WI38 (cell line): ENCODE data around the gene RHEB.
"Not testable (repeated sequence)": the region's sequence is repeated elsewhere in the genome, so short reads cannot be mapped to it uniquely, and the experiment has no call there.

ENCODE experiments used
- H3K4me3 ChIP-seq: 2 replicates; pipeline ENCODE4 v1.5.1; 2011; ENCODE audit warnings: low read depth, mild to moderate bottlenecking, control low read depth, low read length
- TF ChIP-seq, protein P1 (sequence below): IDR thresholded peaks from 2 replicates; pipeline ENCODE4 v1.5.1; 2012; ENCODE audit warnings: low read depth, mild to moderate bottlenecking, control low read depth, low read length

RHEB gene

DNA sequence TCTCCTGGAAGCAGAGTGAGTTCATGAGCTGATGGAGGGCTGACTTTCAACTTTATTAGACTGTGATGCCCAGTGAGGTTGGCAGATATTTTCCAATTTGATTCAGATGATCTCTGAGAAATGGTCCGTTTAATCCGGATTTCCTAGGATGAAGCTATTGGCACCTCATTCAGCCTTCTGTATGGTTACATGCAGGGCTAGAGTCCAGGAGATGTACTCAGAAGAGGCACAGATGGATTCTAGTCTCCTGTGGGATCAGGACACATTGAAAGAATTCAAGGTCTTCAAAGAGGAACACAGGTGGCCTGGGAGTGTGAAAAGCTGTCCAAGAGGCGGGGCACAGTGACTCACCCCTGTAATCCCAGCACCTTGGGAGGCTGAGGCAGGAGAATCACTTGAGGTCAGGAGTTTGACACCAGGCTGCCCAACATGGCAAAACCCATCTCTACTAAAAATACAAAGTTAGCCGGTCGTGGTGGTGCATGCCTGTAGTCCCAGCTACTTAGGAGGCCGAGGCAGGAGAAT lies 23.0 kb upstream of the RHEB start:
- no peak overlapping the region for H3K4me3 ChIP-seq
- TF ChIP-seq, protein P1, sequence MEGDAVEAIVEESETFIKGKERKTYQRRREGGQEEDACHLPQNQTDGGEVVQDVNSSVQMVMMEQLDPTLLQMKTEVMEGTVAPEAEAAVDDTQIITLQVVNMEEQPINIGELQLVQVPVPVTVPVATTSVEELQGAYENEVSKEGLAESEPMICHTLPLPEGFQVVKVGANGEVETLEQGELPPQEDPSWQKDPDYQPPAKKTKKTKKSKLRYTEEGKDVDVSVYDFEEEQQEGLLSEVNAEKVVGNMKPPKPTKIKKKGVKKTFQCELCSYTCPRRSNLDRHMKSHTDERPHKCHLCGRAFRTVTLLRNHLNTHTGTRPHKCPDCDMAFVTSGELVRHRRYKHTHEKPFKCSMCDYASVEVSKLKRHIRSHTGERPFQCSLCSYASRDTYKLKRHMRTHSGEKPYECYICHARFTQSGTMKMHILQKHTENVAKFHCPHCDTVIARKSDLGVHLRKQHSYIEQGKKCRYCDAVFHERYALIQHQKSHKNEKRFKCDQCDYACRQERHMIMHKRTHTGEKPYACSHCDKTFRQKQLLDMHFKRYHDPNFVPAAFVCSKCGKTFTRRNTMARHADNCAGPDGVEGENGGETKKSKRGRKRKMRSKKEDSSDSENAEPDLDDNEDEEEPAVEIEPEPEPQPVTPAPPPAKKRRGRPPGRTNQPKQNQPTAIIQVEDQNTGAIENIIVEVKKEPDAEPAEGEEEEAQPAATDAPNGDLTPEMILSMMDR, result no peak

DNA sequence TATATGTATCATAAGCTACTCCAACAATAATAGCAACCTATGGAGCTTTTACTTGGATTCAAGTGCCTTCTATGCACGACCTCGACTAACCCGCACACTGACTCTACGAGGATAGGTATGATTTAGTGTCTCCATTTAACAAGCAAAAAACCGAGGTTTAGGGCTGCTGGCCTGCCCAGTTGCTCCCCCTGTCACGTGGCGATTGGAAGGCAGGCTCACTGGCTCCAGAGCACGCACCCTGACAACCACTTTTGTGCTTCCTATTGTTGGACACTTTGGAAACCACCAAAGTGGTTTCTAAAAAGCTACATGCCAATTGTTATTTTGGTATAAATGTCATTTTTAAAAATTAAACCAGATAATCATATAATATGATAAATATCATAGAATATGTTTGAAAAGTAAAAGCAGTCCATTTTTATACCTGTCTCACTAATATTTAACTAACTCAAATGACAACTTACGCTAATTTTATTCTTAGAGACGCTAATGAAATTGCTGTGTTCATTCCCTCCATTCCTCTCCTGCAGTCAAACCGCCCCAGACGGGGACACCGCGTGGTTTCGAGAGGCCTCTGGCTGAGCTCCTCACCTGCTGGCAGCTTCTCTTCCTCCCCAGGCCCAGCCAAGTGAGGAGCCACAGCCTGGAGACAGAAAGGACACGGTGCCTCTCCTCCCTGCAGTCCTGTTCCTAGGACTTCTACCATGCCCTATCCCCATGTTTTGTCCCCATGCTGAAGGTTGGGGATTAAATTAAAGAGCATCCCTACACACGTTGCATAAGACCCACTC lies 22.2 kb upstream of the RHEB start:
- no peak overlapping the region for H3K4me3 ChIP-seq
- TF ChIP-seq, protein P1, result no peak

DNA sequence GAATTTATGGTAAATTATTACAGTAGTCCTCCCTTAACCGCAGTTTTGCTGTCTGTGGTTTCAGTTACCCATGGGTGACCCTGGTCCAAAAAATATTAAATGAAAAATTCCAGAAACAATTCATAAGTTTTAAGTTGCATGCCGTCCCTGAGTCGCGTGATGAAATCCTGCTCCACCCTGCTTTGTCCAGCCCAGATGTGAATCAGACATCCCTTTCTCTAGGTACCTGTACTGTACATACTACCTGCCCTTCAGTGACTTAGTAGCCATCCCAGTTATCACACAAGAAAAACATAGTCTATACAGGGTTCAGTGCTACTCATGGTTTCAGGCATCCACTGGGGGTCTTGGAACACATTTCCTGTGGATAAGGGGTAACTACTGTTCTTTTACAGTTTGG lies 20.5 kb upstream of the RHEB start:
- H3K4me3 ChIP-seq, result no peak overlapping the region
- TF ChIP-seq, protein P1, result no peak

DNA sequence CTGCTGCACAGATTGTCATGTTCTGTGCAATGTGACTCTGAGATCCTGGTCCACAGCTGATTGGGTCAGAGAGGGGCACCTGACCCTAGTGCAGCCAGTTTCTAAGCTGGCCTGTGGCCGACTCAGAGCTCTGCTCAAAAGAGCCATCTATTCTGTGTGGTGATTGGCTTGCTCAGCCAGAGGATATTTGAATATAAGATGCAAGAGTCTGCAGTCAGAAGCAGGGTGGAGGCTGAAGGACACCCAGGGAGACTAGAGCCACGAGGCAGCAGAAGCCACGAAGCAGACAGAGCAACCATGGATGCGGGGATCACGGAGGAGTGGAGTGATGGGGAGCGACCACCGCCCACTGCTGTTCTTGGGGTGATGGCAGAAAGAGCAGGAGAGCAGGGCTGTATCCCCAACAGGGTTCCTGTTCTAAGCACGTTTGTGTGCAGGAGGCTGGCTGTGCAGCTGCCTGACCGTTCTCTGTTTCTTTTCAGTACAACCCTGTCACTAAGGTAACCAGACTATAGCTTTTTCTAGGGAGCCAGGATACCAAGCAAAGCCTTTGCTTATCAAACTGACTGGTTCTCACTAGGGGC lies 19.5 kb upstream of the RHEB start:
- TF ChIP-seq, protein P1, result no peak

DNA sequence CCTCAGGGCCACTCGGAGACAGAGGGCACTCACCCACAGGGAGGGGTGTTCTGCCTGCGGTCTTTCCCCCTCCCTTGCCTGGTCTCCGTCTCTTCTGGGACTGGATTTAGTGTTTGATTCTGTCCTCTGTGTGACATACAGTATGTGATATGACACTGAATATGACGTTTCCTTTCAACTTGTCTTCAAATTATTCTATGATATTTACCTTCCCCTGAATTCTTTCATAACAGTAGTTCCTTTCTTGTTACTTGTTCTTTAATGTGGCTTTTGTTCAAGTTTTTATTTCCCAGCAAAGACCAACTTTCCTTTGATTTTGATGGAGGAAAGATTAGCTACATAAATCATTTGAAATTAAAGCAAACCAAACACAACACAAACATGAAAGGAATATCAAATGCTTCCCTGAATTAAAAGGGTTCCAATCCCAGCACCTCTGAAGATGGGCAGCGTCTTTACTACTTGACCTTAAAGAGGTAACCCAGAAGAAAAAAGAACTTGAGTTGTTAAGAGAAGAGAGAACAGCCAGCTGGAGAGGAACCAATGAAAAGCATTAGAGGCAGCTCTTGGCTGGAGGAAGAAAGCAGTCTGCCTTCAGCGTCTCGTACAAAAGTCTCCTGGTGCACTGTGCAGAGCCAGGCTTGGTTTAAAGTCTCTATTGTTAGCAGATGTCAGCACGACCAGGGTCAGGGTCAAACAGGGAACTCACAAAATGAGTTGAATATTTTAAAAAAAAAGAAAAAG lies 18.3 kb upstream of the RHEB start:
- no peak overlapping the region for H3K4me3 ChIP-seq
- TF ChIP-seq, protein P1, result no peak

More for the DNA sequence above, 19.5 kb upstream of the RHEB start:
- no peak overlapping the region for H3K4me3 ChIP-seq

DNA sequence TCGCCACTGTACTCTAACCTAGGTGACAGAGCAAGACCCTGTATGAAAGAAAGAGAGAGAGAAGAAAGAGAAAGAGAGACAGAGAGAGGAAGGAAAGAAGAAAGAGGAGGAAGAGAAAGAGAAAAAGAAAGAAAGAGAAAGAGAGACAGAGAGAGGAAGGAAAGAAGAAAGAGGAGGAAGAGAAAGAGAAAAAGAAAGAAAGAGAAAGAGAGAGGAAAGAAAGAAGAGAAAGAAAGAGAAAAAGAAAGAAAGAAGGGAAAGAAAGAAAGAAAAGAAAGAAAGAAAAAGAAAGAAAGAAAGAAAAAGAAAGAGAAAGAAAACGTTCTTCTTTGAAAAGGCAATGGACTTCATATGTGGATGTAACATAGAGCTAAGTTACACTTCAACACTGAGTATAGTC lies 16.5 kb upstream of the RHEB start:
- H3K4me3 ChIP-seq, result not testable (repeated sequence)

DNA sequence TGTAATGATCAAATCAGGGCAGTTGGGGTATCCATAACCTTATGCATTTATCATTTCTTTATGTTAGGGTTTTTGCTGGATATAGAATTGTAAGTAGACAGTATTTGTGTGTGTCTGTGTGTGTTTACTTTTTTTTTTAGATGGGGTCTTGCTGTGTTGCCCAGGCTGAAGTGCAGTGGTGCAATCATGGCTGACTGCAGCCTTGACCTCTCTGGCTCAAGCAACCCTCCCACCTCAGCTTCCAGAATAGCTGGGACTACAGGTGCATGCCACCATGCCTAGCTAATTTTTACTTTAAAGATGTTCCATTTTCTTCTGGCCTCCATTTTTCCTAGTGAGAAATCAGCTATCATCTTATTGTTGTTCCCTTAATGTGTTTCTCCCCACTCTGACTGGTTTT lies 10.1 kb upstream of the RHEB start:
- no peak overlapping the region for H3K4me3 ChIP-seq
- TF ChIP-seq, protein P1, result no peak
